Right atrium auricular region (tissue), 2 donors: ENCODE results near the gene OSTN. TPM values are rescaled to one million over a fixed set of nuclear protein-coding genes. Genes with fewer than 3 reads are reported as not detected.

ENCODE experiments used
- DNase-seq: peaks from one replicate; pipeline ENCODE4 v3.0.0-alpha.2; 2019; ENCODE audit warnings: low spot score
- H3K27ac ChIP-seq, 2 donors: fragments of 200-600 bp; sonication (generic); 1 replicate in 1 of 2; 2 replicates in 1 of 2; pipeline ENCODE4 v1.5.1; 2016 to 2019
- H3K27me3 ChIP-seq, 2 donors: fragments of 200-600 bp; sonication (generic); one replicate each; pipeline versions ENCODE4 v1.5.1 to v1.6.0; 2017 to 2019
- H3K36me3 ChIP-seq: fragments of 200-600 bp; sonication (generic); one replicate; pipeline ENCODE4 v1.5.1; 2016
- H3K4me1 ChIP-seq, 2 donors: fragments of 200-600 bp; sonication (generic); one replicate each; pipeline versions ENCODE4 v1.5.1 to v1.6.0; 2017 to 2019
- H3K4me3 ChIP-seq, 2 donors: fragments of 200-600 bp; sonication (generic); 1 replicate in 1 of 2; 2 replicates in 1 of 2; pipeline ENCODE4 v1.5.1; 2017 to 2019; ENCODE audit warnings: mild to moderate bottlenecking in 1 of 2, moderate library complexity in 1 of 2
- H3K9me3 ChIP-seq, 2 donors: fragments of 200-600 bp; sonication (generic); one replicate each; pipeline ENCODE4 v1.5.1; 2019
- CTCF ChIP-seq, 2 donors: fragments of 200-600 bp; sonication (generic); IDR thresholded peaks; one replicate each; pipeline ENCODE4 v1.5.1; 2019; ENCODE audit warnings: antibody characterized with exemption in 2 of 2
- total RNA-seq, 2 donors: library from RNA; depleted of rRNA; stranded (reverse); fragments of >200 nt; gene quantifications; one replicate each; pipeline ENCODE4 v1.1.0, GENCODE V29; 2016

Gene OSTN
- total RNA-seq, 2 donors from 2014 or later = 0.22 TPM; not detected in 1

DNA sequence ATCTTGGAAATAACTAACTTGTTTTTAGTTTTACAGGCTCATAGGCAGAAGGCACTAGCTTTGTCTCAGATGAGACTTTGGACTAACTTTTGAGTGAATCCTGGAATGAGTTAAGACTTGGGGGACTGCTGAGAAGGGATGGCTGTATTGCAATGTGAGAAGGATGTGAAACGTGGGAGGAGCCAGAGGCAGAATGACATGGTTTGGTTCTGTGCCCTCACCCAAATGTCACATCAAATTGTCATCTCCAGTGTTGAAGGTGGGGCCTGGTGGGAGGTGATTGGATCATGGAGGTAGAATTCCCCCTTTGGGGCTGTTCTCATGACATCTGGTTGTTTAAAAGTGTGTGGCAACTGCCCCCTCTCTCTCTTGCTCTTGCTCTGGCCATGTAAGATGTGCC lies 101.4 kb downstream of the OSTN start:
- no peaks in the 10 kb centered on the region for H3K36me3 ChIP-seq
- H3K4me3 ChIP-seq = no peak overlapping the region
- H3K27ac ChIP-seq = no peak overlapping the region
- DNase-seq = no peak
- H3K27me3 ChIP-seq = no peaks in the 10 kb centered on the region
- H3K4me1 ChIP-seq = no peaks in the 10 kb centered on the region
- no peaks in the 10 kb centered on the region for H3K9me3 ChIP-seq
- no peak for TF ChIP-seq CTCF (IDR thresholded peaks at IDR 0.05)

- no peak for DNase-seq
- no peaks in the 10 kb centered on the region for H3K9me3 ChIP-seq
- H3K27ac ChIP-seq = no peak overlapping the region
- H3K4me3 ChIP-seq = no peak overlapping the region
- H3K27me3 ChIP-seq = no peaks in the 10 kb centered on the region
- no peaks in the 10 kb centered on the region for H3K36me3 ChIP-seq
- no peak for TF ChIP-seq CTCF (IDR thresholded peaks at IDR 0.05)
- H3K4me1 ChIP-seq = no peaks in the 10 kb centered on the region
These were observed 102.0 kb downstream of the OSTN start for GRCh38 chr3:191301017-191301416.

DNA sequence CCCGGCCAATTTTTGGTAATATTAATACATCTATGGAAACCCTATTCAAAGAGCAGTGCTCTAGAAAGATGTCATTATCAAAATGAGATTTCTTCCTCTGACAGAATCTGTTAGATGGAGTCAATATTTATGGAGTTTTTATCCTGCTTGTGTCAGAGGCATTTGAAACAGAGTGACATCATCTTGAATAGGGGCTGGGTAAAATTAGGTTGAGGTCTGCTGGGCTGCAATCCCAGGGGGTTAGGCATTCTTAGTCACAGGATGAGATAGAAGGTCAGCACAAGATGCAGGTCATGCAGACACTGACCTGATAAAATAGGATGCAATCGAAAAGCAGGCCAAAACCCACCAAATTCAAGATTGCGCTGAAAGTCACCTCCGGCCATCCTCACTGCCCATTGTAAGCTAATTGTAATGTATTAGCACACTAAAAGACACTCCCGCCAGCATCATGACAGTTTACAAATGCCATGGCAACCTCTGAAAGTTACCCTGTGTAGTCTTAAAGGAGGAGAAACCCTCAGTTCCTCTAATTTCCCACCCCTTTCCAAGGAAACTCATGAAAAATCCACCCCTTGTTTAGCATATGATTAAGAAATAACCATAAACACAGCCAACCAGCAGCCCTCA lies 102.9 kb downstream of the OSTN start:
- H3K4me3 ChIP-seq = no peak overlapping the region
- no peak for TF ChIP-seq CTCF (IDR thresholded peaks at IDR 0.05)
- H3K36me3 ChIP-seq = no peaks in the 10 kb centered on the region
- H3K27me3 ChIP-seq = no peaks in the 10 kb centered on the region
- DNase-seq = no peak
- H3K27ac ChIP-seq = no peak overlapping the region
- H3K4me1 ChIP-seq = no peaks in the 10 kb centered on the region
- no peaks in the 10 kb centered on the region for H3K9me3 ChIP-seq

DNA sequence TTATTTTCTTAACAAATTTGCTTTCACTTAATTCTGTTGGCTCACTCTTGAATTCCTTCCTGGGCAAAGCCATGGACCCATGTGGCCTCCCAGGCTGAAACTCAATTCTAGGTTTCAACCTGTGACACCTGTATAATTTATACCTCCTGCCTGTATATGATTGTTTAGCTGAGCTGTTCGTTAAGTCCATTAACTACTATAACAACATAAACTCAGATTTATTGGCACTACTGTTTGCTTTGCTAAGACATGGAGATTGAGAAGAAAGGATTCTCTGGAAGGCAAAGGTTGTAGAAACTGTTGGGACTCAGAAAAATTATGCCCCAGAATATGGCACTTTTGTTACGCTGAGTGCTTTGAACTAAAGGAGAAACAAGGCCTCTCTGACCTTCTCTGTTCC lies 103.4 kb downstream of the OSTN start:
- TF ChIP-seq CTCF (IDR thresholded peaks at IDR 0.05) = no peak
- no peaks in the 10 kb centered on the region for H3K4me1 ChIP-seq
- H3K27ac ChIP-seq = no peak overlapping the region
- no peak overlapping the region for H3K4me3 ChIP-seq
- H3K9me3 ChIP-seq = no peaks in the 10 kb centered on the region
- H3K36me3 ChIP-seq = no peaks in the 10 kb centered on the region
- DNase-seq = no peak
- H3K27me3 ChIP-seq = no peaks in the 10 kb centered on the region

DNA sequence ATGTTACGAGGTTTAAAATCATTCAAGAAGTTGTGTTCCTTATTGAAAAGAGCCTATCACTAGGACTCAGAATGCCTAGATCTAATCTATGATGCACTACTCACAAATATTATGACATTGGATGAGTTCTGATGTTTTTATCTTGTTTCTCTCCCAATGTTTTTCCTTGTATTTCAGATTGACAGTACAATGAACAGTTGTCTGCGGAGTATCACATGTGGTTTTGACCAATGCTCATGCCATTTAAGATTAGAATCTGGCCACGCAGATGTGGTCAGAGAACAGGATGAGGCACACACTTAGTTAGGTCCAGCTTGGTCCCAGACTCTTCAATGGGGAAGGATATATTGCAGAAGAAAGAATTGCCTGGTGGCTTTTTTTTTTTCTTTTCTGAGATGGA lies 104.6 kb downstream of the OSTN start:
- no peak for TF ChIP-seq CTCF (IDR thresholded peaks at IDR 0.05)
- Histone ChIP-seq H3K27ac (no peak overlapping the region), H3K4me1 (no peaks in the 10 kb centered on the region), H3K27me3 (no peaks in the 10 kb centered on the region), H3K9me3 (no peaks in the 10 kb centered on the region), H3K4me3 (no peak overlapping the region), H3K36me3 (no peaks in the 10 kb centered on the region)
- no peak for DNase-seq

DNA sequence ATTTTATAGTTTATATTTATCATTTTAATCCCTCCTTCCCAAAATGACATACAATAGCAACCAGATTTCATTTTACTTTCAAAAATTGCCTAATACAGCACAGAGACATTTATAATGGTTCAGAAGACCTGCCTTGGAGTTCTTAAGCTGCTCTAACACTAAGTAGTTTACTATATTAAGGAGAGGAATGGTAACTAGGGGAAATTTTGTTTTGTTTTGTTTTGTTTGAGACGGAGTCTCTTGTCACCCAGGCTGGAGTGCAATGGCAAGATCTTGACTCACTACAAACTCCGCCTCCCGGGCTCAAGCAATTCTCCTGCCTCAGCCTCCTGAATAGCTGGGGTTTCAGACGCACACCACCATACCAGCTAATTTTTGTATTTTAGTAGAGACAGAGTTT lies 107.4 kb downstream of the OSTN start:
- H3K4me3 ChIP-seq = no peak overlapping the region
- H3K27ac ChIP-seq = no peak overlapping the region
- TF ChIP-seq CTCF (IDR thresholded peaks at IDR 0.05) = no peak
- no peaks in the 10 kb centered on the region for H3K9me3 ChIP-seq
- no peak for DNase-seq
- H3K27me3 ChIP-seq = no peaks in the 10 kb centered on the region
- no peaks in the 10 kb centered on the region for H3K36me3 ChIP-seq
- H3K4me1 ChIP-seq = no peaks in the 10 kb centered on the region
